ENCODE data around the gene LRWD1.
A peak's percentile ranks its signal among the peaks of the same experiment; 100 is the strongest.
"Not testable (repeated sequence)": the region's sequence is repeated elsewhere in the genome, so short reads cannot be mapped to it uniquely, and the experiment has no call there.

LRWD1 gene

DNA sequence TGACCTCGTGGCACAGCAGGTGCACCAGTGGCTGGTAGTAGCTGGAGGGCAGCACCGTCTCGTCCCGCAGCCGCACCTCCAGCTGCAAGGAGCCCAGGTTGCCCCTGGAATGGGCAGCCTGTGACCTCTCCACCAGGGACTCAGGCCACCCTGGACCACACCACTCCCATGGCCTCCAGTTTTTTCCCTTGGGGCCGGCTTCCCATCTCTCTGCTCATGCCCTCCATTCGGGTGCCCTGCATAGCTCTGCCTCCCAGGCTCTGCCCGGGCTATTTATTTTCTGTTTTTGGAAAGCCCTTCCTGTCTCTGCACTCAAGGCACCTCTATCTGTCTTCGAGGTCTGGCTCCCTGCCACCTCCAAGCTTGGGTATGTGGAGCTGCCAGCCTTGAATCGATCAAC lies 32.1 kb downstream of the LRWD1 start:
- DNase-seq (ENCODE audit: low read depth): not testable (repeated sequence)

DNA sequence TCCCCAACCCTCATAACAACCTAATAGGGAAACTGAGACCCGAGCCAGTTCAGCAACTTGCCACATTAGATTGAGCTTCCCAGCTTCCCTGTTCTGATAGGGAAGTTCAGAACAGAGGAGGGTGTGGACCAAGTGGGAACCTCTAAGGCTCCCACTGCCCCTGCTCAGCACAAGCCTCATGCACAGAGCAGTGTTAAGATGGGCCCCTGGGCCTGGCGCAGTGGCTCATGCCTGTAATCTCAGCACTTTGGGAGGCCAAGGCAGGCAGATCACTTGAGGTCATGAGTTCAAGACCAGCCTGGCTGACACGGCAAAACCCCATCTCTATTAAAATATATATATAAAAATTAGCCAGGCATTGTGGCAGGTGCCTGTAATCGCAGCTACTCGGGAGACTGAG lies 32.5 kb downstream of the LRWD1 start:
- not testable (repeated sequence) for DNase-seq (ENCODE audit: low read depth)

DNA sequence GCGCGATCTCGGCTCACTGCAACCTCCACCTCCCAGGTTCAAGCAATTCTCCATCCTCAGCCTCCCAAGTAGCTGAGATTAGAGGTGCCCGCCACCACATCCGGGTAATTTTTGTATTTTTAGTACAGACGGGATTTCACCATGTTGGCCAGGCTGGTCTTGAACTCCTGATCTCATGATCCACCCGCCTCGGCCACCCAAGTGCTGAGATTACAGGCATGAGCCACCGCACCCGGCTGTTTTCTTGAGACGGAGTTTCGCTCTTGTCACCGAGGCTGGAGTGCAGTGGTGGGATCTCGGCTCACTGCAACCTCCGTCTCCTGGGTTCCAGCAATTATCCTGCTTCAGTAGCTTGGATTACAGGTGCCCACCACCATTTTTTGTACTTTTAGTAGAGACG lies 33.5 kb downstream of the LRWD1 start:
- not testable (repeated sequence) for DNase-seq (ENCODE audit: low read depth)

DNA sequence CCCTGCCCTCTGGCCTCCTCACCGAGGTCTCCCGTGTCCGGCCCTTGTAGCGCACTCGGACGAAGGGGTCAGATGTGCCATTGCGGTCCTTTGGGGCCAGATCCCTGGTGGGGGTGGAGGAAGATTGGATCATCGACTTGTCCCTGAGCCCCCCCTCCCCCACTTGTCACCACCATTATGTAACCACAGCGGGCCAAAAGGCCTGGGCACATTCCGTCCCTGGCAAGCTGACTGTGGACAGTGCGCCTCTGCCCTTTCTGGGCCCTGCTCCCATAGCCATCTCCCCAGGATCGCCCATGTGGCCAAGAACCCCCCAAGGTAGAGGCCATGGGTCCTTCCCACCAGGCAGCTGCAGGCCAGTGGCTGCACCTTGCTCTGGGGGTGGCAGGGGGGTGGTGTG lies 38.4 kb downstream of the LRWD1 start:
- not testable (repeated sequence) for DNase-seq (ENCODE audit: low read depth)

DNA sequence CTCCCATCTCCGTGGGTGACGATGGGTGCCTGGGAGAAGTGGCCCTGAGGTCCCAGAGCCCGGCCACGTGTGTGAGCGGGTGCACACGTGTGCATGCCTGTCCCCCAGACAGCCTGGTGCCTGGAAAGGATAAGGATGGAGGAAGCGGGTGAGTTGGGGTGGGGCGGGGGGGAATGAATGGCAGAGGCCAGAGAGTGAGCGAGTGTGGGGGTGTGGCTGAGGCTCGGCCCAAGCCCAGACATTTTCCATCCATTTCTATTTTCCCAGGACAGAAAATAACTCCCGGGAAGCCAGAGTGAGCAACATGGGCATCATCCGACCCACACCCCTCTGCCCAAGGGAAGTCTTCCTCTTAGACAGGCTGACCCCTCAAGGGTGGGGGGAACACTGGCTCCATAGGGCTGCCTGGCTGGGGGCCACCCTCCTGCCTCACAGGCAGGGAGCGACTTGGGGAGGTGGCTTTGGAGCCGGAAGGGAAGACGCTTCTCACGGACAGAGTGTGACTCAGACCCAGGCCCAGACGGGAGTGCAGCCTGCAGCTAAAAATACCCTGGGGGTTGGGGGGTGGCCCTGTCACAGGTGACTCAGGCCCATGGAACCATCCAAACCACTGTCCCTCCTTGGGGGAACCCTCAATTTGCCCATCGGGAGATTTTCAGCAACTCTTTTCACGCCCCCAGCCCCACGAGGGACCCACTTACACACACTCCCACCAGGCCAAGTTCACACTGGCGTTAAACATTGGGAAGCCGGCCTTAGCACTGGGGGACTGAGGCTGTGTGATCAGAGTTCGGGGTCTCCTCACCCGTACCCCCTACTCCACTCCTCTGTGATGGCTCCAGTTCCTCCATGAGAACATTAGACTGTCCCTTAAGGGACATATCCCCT lies 40.8 kb downstream of the LRWD1 start:
- not testable (repeated sequence) for DNase-seq (ENCODE audit: low read depth)

DNA sequence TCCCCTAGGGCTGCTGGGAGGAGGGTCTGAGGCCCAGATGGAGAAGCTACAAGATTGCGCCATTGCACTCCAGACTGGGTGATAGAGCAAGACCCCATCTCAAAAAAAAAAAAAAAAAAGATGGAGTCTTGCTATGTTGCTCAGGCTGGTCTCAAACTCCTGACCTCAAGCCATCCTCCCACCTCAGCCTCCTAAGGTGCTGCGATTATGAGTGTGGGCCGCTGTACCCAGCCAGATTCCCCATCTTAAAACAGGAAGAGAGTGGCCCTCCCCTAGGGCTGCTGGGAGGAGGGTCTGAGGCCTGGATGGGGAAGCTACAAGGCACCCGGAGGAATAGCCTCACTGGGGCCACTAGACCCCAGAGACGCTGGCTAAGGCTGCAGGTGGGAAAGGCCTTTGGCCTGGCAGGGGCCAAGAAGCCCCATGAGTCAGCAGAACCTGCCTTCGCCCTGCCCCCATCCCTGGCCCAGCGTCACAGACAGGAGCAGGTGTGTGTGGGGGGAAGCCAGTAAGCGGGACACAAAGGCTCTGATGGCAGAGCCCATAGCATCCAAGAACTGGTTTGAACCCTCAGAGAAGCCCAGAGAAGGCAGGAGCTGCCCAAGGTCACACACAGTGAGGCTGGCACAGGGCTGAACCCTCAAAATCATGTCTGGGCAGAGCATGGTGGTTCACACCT lies 42.8 kb downstream of the LRWD1 start:
- not testable (repeated sequence) for DNase-seq (ENCODE audit: low read depth)

DNA sequence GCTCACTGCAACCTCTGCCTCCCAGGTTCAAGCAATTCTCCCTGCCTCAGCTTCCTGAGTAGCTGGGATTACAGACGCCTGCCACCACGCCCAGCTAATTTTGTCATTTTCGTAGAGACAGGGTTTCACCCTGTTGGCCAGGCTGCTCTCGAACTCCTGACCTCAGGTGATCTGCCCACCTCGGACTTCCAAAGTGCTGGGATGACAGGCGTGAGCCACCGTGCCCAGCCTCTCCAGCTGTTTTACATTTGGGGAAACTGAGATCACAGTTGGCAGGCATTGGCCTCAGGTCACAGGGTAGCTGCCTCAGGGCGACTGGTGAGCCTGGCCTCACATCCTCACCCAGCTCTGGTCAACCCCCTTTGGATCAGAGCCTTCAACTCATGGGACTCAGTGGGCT lies 45.8 kb downstream of the LRWD1 start:
- not testable (repeated sequence) for DNase-seq (ENCODE audit: low read depth)

DNA sequence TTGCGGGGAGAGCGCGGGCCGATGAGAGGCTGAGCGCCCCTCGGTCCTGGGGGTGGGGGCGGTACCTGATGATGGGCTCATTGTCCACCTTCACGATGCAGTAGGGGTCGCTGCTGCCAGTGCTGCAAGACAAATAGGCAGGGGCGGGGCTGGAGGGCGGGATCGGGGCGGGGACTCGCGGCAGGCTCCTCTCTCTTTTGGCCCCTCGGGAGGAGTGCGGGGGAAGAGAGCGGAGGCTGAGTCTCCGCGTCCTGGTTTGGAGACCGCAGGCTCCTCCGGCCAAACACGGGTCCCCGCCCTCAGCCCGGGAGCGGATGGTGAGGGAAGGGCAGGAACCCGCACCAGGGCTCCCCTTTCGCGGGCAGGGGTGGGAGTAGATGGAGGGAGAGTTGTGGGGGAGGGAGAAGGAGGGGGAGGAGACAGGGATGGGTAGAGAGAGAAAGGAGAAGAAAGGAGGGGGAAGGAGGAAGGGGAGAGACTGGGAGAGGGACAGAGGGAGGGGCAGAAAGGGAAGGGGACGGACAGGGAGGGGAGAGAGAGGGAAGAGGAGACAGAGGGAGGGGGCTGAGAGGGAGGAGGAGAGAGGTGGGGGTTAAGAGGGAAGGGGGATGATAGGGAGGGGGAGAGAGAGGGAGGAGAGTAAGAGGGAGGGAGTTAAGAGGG lies 47.2 kb downstream of the LRWD1 start:
- DNase-seq (ENCODE audit: low read depth): not testable (repeated sequence)

DNA sequence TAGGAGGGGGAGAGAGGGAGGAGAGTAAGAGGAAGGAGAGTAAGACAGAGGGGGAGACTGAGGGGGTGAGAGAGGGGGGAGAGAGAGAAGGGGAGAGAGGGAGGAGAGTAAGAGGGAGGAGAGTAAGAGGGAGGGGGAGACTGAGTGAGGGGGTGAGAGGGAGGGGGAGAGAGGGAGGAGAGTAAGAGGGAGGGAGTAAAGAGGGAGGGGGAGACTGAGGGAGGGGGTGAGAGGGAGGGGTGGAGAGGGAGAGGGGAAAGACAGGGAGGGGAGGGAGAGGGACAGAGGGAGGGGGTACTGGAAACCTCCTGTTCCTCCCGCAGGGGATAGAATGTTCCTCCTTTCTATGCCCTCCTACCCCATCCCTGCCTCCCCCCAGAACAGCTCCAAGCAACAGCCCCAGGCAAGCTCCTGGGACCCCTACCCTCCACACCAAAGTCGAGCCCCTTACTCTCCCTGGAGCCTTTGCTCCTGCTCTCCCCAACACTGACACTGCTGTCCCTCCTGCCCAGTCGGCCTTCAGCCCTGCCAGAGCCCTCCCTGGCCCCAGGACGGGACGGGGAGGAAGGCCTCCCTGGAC lies 47.9 kb downstream of the LRWD1 start:
- peak; percentile 82 for DNase-seq (ENCODE audit: low read depth)

DNA sequence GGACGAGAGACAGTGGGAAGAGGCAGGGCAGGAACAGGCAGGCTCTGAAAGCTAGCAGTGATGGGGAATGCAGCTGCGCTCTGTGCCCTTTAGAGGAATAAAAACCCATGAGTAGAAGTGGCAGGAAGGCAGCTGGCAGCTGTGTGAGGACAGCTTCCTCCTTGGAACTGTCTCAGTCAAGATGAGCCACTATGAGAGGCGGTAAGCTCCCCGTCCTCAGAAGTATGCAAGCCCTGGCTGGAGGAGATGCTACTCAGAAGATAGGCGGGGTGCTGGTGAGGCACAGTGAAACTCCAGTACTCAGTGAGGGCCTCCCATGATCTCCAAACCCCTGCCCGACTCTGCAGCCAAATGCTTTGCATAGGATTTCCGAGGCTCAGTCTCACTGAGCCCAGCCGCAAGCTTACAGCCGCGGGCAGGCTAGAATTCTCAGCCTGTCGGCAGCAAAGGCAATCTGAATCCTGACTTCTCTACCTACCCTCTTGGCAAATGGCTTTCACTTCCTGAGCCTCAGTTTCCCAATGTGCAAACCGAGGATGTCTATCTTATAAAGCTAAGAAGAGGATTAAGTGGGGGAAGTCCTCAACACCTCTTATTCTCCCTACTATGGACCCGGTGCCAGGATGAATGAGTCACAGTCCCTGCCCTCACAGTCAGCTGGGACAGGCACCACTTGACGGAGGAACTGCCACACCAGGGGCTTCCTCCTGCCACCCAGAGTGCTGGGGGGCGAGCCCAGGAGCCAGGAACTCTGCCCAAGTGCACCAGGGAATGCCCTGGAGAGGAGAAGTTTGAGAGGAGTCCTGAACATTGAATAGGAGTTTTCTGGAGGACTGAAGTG lies 50.3 kb downstream of the LRWD1 start:
- DNase-seq (ENCODE audit: low read depth): not testable (repeated sequence)

DNA sequence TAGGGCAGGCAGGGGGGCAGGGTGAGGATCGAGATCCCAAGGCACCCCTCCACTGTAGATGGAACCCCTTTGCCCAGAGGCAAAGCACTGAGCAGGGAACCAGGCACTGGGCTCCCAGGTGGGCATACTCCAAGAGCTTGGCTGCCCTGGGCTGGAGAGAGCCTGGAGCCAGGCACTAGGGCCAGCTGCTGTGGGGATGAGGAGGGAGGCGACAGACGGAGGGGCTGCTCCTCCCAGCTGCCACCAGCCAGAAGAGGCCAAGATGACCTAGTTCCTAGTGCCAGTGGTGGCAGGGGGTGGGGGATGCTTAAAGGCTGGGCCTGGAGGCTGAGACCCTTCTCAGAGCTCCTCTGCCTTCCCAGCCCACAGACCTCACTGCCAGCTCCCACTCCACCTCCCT lies 51.1 kb downstream of the LRWD1 start:
- not testable (repeated sequence) for DNase-seq (ENCODE audit: low read depth)

DNA sequence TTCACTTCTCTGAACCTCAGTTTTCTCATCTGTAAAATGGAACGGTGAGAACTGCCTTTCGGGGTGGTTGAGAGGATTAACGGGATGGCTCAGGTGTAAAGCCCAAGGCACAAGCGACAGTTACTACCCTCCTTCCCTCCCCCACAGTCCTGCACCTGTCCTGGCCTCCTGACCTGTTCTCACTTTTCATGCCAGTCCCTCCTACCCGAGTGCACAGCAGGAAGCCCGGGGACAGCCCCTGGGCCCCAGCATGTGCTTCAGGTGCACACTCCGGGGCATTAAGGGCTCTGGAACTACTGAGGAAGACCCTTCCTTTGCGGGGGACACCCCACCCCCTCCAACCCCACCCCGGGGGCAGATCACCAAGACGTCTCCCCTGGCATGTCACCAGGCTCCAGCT lies 52.2 kb downstream of the LRWD1 start:
- not testable (repeated sequence) for DNase-seq (ENCODE audit: low read depth)

DNA sequence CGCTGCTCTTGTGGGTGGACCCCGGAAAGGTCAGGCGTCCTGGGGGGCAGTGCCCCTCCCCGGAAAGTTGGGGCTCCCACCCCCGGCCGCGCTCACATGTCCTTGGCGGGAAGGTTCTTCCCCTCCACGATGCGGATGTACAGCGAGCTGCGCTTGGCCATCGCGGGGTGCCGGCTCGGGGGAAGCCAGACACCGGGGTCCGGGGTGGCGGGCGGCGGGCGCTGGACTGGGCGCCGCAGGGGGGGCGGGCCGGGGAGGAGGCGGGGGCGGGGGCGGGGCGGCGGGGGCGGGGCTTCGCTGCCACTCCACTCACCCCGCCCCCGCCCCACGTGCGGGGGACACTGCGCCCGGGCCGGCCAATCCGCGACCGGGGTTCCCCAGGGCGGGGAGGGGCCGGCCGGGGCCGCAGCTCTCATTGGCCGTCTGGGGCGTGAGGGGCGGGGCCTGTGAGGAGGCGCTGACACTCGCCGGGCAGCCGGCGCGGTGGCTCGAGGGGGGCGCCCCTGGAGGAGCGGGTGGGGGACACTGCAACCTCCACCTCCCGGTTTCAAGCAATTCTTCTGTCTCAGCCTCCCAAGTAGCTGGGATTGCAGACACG lies 52.9 kb downstream of the LRWD1 start, which contains the start of gene RASA4B:
RASA4B (minus strand) TSS at position 228 of the 598 bp plus-strand sequence; CDS start at position 161, 67 bp downstream.
- not testable (repeated sequence) for DNase-seq (ENCODE audit: low read depth)

DNA sequence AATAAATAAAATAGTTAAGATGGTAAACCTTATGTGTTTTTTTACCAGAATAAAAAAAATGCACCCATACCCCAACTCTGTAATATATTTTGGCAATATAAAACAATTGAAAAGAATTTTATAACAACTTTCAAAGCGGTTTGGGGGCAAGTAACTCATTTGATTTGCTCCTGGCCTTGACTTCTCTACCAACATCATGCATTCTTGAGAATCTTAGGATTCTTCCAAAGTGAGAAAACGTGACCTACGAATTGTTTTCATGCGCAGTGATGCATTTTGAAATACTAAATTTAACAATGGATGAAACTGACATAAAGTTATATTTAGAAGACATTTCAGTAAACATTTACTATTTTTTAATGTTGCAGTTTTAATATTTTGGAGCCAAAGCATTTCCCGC lies 56.0 kb downstream of the LRWD1 start:
- not testable (repeated sequence) for DNase-seq (ENCODE audit: low read depth)

All from fibroblast of the conjunctiva (primary cell).